GM12891 (cell line): ENCODE measurements around the gene ANKS1A.

Experiments
- DNase-seq: peaks from one replicate; pipeline ENCODE4 v3.0.0; 2011; ENCODE audit warnings: low spot score; ENCODE audit not compliant: insufficient read length
- FAIRE-seq: peaks from 2 replicates; lab custom pipeline; 2011; peaks lifted over from hg19 to GRCh38; lab: Jason Lieb, UNC
- PAX5 ChIP-seq: IDR thresholded peaks from 2 replicates; pipeline ENCODE4 v1.6.1; 2011; ENCODE audit warnings: low read length, moderate library complexity, mild to moderate bottlenecking; ENCODE audit not compliant: insufficient read depth, severe bottlenecking
- POLR2A ChIP-seq: IDR thresholded peaks from 2 replicates; pipeline ENCODE4 v1.6.1; 2011; ENCODE audit warnings: low read depth, low read length, control low read depth
- POLR2AphosphoS5 ChIP-seq: IDR thresholded peaks from 2 replicates; pipeline ENCODE4 v1.6.1; 2011; ENCODE audit warnings: low read depth, low read length, control low read depth
- POU2F2 ChIP-seq: IDR thresholded peaks from 2 replicates; pipeline ENCODE4 v1.6.1; 2011; ENCODE audit warnings: low read depth, mild to moderate bottlenecking, control low read depth, low read length, moderate library complexity
- SPI1 ChIP-seq: IDR thresholded peaks from 2 replicates; pipeline ENCODE4 v1.6.1; 2011; ENCODE audit warnings: low read depth, low read length, control low read depth
- TAF1 ChIP-seq: IDR thresholded peaks from 2 replicates; pipeline ENCODE4 v1.6.1; 2011; ENCODE audit warnings: low read depth, low read length, control low read depth

ANKS1A gene

DNA sequence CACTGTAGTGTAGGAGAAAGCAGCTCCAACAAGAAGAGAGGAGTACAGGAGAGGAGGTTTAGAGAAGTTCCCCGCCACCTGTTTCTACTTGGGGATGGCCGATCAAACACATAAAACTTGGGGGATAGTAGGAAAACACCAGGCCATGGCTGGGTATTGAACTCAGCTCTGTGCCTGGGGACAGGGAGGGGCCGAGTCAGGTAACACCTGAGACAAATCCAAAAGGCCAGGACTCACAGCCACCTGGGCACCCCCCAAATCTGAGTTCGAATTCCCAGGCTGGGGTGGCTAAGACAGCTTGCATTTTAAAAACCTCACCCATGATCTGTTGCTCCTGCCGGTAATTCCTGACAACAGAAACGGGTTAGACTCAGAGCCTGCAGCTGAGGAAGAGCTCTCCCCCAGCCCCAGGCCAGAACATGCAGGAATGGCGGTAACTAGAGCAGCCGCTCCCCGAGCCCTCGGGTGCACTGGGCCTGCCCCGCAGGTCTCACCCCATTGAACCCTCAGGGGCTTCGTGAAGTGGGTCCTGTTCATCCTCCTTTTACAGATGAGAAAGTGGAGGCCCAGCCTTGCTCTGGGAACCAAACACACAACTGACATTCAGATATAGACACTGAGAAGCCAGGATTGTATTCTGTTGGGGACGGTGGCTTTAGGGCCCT is 191.1 kb downstream of the ANKS1A start:
- no peak for TF ChIP-seq TAF1
- no peak for TF ChIP-seq POLR2AphosphoS5
- no peak for TF ChIP-seq POLR2A
- no peak for TF ChIP-seq SPI1
- no peak for TF ChIP-seq POU2F2
- TF ChIP-seq PAX5 = no peak
- no peak for FAIRE-seq
- no peak for DNase-seq

DNA sequence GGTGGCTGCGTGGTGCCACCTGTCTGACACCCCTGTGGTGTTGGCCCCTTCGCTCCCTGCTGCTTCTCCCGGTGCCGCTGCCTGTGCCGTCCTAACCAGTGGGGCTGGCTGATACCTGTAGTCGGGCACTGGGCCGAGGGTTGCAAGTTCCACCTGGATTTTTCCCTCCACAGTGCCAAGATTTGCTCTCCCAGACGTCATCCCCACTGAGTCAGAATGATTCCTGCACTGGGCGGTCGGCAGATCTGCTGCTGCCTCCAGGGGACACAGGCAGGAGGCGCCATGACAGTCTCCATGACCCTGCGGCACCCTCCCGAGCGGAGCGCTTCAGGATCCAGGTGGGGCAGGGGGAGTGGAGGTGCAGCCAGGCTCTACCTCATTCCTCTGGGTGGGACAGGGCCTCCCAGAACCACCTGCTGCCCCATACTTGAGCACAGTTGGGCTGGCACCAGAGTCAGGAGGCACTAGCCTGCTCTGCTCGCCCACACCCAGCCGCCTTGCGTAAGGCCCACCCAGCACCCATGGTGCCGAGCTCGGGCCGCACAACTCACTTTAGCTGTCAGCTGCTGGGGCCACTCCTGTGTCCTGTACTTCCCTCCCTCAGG is 191.9 kb downstream of the ANKS1A start:
- FAIRE-seq (no peak), DNase-seq (no peak)
- TF ChIP-seq PAX5 = no peak
- no peak for TF ChIP-seq POU2F2
- no peak for TF ChIP-seq TAF1
- no peak for TF ChIP-seq POLR2A
- no peak for TF ChIP-seq SPI1
- TF ChIP-seq POLR2AphosphoS5 = no peak

DNA sequence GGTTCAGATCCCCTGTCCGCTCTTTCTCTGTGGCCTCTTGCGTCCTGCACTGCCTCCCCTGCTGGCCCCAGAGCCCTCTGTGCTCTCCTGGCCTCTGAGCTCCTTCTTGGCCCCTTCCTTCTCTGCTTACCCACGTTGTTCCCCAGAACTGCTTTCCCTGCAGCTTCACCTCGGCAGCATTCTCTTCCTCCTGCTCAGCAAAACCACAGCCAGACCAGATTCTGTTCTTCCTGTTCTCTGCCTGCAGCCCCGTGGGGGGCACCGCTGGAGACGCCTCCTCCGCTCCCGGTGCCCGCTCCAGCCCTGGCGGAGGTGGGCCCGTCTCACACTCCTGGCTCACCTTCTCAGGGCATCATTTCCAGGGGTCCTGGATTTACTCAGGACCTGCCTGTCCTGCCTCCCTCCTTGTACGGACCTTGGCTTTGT is 192.4 kb downstream of the ANKS1A start:
- DNase-seq (no peak), FAIRE-seq (no peak)
- TF ChIP-seq SPI1 = no peak
- TF ChIP-seq POLR2A = no peak
- TF ChIP-seq POLR2AphosphoS5 = no peak
- no peak for TF ChIP-seq TAF1
- TF ChIP-seq PAX5 = no peak
- no peak for TF ChIP-seq POU2F2

DNA sequence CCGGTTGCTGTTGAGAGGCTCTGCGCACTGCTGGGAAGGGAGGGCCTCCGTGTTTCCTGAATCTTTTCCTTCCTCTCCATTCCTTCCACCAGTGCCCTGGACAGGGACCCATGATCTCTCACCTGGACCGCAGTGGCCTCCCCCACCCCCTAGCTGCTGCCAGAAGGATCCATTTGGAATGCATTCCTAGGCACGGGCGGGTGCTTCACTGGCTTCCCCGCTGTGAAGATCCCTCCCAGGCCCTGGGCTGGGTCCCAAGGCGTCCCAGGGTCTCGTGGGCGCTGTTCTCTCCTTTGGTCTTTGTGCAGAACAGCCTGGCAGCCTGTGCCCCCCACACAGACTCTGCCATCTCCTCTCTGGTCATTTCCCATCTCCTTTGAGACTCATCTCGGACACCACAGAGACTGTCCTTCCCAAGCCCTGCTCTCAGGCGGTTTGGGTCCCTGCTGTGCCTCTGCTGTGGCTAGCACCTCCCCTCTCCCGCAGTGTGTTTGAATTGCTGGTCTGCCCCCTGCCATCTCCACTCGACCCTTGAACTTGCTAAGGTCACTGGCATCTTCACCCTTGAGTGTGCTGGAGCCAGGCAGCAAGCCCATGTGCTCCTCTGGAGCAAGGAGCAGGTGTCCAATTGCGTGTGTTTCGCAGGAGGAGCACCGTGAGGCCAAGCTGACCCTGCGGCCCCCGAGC is 193.1 kb downstream of the ANKS1A start:
- no peak for TF ChIP-seq PAX5
- no peak for TF ChIP-seq POLR2AphosphoS5
- TF ChIP-seq SPI1 = no peak
- TF ChIP-seq POLR2A = no peak
- no peak for TF ChIP-seq POU2F2
- TF ChIP-seq TAF1 = no peak
- FAIRE-seq (no peak), DNase-seq (no peak)

DNA sequence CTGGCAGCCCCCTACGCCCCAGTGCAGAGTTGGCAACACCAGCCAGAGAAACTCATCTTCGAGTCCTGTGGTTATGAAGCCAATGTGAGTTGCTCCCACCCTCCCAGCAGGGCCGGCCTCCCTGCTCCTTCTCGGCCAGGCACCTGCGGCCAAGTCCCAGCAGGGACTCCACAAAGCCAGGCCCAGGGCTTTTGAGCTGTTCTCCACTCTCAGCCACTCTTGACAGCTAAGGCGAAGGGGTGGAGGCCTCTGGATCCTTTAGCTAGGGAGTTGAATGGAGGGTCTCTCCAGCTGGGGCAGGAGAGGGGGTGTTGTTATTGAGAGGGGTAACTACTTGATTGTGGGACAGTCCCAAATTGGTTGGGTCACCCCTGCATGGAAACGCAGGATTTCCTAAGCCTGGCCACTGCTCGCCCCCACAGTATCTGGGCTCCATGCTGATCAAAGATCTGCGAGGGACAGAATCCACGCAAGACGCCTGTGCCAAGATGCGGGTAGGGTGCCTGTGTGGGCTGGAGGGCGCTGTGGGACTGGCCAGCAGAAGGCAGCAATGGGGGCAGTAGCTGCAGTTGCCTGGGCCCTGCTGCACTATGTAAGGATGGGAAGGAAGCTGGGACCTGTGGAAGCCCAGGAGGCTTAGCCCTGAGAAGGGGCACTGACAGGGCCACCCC is 193.8 kb downstream of the ANKS1A start:
- peak; percentile 11 for DNase-seq
- no peak for FAIRE-seq
- TF ChIP-seq TAF1 (no peak), POU2F2 (no peak), SPI1 (no peak), PAX5 (no peak), POLR2AphosphoS5 (no peak), POLR2A (no peak)

DNA sequence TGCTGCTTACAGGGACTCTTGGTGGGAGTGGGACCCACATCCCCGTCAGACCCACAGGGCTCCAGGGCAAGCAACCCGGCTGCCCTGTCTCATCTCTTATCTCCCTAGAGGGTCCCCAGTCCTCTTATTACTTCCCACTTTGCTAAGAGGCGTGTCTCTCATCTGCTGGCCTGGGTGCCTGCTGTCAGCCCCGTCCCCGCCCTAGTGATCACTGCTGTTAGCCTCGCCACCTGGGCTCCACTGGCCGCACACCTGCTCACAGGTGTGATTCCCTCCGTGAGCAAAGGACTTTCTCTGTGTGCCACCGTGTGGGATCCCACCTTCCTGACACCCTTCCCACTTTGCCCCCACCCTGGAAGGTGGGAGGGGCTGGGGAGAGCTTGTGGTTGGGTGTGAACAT is 194.5 kb downstream of the ANKS1A start:
- TF ChIP-seq POLR2AphosphoS5 (no peak), POLR2A (no peak), PAX5 (no peak), TAF1 (no peak), POU2F2 (no peak), SPI1 (no peak)
- DNase-seq (peak; percentile 14), FAIRE-seq (no peak)

DNA sequence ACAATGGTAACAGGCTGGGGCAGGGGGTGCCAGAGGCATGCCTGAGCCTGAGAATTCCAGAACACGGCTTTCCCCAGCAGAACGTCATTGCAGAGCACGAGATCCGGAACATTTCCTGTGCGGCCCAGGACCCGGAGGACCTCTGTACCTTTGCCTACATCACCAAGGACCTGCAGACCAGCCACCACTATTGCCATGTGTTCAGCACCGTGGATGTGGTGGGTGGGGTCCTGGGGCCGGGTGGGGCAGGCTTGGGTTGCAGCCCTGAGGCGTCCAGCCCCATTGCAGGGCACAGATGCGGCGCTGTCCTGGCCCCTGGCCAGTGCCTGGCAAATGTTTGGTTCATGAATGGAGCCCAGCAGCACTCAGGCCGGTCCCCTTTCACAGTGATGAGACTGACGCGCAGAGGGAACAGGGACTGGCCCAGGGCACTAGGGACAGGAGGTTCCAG is 195.0 kb downstream of the ANKS1A start:
- FAIRE-seq (no peak), DNase-seq (peak; percentile 6)
- TF ChIP-seq POLR2A (no peak), TAF1 (no peak), PAX5 (no peak), POU2F2 (no peak), SPI1 (no peak), POLR2AphosphoS5 (no peak)

DNA sequence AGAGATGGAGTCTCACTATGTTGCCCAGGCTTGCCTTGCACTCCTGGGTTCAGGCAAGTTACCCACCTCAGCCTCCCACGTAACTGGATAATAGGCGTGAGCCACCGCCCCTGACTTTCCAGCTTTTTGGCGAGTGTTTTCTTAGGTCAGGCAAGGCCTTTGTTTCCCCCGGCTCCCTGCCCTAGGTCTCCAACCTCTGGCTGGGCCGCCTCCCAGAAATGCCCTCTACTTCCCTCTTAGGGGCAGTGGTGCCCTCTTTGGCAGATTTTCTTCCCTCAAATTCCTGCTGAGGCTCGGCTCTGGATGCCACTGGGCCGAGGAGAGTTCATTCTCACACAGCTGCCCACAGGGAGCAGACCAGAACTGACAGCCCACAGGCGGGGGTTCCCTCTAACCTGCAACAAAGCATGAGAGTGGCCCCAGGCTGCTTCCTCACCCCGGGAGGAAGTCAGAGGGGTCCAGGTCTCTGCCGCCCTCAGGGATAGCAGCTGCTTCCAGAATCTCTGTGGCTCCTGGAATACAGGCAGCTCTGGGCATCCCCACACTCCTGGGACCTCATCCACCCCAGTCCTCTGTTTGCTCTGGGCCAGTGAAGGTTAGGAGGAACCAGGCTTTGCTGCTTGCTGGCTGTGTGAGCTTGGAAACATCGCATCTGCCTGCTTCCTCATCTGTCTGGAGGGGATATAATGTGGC is 195.6 kb downstream of the ANKS1A start:
- FAIRE-seq = no peak
- TF ChIP-seq PAX5 (no peak), TAF1 (no peak)
- DNase-seq = peak; percentile 1

DNA sequence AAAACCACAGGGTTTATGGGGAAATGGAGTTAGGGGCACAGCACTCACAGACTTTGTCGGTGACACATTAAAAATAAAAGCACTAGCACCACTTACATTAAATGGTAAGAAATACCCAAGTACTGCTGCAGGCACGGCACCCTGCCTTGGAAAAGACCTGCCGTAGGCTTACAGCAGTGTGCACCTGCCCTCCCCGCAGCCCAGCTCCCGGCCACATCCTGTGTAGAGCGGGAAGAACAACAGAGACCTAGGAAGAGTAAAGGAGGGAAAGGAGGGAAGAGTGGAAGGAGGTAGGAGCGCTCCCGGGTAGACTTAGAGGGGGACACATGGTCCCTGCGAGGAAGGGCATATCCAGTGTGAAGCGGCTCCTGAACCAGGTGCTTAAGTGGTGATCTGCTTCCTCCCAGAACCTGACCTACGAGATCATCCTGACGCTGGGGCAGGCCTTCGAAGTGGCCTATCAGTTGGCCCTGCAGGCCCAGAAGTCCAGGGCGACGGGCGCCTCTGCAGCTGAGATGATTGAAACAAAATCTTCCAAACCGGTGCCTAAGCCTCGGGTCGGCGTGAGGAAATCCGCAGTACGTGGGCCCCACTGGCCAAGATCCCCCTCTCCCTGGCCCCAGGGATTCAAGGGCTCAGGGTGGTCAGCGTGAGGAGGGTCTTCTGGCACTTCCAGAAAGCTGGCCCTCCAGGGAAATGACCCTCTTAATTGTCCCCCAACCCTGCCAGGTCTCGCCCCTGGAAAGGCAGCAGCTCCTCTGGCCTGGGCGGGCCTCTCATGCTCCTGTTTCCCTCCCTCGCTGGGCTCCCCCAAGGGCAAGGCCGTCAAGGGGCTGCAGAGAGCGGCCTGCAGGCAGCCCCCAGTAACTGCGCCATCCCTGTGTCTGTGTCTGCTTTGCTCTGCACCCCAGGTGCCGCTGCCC is 196.6 kb downstream of the ANKS1A start:
- FAIRE-seq (no peak), DNase-seq (peak; percentile 5)
- no peak for TF ChIP-seq TAF1
- no peak for TF ChIP-seq POLR2A
- TF ChIP-seq PAX5 = no peak
